NCI-H1105 treated with DMSO at 0.1 percent for 48 hours (cell line): ENCODE measurements around the gene EEF2KMT.
"Not testable (repeated sequence)": the region's sequence is repeated elsewhere in the genome, so short reads cannot be mapped to it uniquely, and the experiment has no call there.

Source experiments
- DNase-seq: peaks from one replicate; lab custom pipeline; 2025; lab: John Stamatoyannopoulos, UW

Gene EEF2KMT

DNA sequence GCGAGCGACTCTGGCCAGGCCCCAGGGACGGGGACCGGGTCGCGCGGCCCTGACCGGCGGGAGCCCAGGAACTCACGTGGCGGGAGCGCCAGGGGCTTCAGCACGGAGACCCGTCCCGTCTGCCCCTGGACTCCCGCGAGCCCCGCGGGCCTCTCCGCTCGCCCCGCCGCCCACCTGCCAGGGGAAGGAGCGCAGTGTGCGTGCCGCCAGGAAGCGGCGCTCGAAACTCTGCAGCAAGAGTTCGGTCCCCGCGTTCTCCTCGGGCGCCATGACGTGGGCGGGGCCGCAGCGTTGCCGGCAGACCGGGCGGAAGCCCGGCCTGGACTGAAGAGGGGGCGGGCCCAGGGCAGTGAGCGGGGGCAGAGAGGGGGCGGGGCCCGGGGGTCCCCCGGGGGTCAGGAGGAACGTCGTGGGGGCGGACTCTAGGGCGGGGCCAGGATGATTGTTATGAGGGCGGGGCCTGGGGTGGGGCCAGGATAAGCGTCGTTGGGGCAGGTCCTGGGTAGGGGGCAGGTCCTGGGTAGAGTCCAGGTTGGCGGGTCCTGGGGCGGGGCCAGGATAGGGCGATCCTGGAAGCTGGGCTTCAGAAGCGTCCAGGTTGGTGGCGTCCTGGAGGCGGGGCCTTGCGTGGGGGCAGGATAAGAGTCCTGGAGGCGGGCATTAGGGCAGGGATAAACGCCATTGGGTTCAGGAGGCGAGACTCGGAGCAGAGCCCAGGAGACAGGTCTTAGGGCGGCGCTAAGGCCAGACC, at the start of gene EEF2KMT:
TSS of gene EEF2KMT (minus strand) at position 326 of the 751 bp plus-strand sequence. CDS start at position 270, 56 bp downstream.
- peak; percentile 94 for DNase-seq

DNA sequence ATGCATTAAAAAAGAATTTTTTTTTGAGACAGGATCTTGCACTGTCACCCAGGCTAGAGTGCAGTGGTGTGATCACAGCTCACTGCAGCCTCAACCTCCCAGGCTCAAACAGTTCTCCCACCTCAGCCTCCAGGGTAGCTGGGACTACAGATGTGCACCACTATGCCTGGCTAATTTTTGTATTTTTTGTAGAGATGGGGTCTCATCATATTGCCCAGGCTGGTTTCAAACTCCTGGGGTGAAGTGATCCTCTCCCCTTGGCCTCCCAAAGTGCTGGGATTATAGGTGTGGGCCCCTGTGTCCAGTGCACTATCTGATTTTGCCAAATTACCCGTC, 47.0 kb upstream of the EEF2KMT start:
- not testable (repeated sequence) for DNase-seq

GRCh38 chr16:5143761-5144620, 46.4 kb upstream of the EEF2KMT start:
- no peak for DNase-seq

- not testable (repeated sequence) for DNase-seq
Measured at GRCh38 chr16:5140151-5140550, 42.6 kb upstream of the EEF2KMT start.

DNA sequence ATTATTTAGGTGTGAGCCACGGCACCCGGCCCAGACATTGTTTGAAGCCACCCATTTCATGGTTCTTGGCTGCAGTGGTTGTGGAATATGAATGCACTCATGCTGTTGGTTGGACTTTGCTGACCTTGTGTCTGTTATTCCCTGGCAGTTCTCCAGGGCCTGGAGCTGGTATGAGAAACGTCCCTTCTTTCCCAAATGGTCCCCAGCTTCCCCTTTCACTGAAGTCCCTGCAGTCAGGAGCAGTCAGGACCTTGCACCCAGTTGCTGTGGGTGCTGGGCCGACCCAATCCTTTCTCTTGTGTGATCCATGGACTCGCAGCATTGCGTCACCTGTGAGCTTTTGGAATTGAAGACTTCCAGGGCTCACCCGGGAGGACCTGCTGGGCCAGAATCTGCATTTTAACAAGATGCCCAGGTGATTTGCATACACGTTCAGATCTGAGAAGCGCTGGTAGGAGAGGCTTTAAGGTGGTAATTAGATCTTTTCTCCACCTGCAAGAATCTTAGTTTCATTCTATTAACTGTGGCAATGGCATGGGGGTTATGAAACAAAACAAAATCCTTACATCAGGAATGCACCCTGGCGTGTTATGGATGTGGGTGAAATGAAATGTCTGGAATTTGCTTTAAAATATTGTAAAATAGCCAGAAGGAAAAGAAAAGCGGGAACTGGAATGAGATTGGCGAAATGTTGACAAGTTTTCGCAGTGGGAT, 37.3 kb upstream of the EEF2KMT start:
- DNase-seq, result not testable (repeated sequence)

DNA sequence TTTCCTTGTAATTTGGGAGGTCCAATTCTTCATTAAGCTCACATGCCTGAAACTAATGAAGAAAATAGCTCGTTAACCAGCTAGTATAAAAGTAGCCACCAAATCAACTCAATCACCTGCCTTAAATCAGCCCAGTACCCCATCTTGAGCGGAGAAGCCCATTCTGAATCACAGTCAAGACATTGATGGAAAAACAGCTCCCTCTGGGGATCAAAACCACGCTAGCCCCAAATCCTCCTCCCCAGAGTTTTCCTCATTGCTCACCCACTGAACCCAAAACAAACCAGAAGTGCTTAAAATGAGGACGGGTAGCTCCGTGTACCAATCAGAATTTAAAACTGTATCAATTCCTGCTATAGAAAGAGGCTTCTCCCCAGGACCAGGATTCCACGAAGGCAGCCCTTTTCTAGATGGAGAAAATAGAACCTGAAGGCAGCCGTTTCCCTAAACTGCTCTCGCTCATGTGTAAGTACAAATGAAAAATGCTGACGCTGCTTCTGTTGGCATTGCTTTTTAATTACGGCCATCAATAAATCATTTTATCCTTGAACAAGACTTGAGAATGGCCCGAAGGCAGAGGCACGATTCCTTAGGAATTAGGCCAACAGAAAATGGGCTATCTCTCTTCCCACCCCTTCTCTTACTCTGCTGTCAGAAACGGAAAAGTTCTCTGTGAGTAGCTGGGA, 35.5 kb upstream of the EEF2KMT start:
- not testable (repeated sequence) for DNase-seq

GRCh38 chr16:5131467-5132004, 33.9 kb upstream of the EEF2KMT start:
- not testable (repeated sequence) for DNase-seq

DNA sequence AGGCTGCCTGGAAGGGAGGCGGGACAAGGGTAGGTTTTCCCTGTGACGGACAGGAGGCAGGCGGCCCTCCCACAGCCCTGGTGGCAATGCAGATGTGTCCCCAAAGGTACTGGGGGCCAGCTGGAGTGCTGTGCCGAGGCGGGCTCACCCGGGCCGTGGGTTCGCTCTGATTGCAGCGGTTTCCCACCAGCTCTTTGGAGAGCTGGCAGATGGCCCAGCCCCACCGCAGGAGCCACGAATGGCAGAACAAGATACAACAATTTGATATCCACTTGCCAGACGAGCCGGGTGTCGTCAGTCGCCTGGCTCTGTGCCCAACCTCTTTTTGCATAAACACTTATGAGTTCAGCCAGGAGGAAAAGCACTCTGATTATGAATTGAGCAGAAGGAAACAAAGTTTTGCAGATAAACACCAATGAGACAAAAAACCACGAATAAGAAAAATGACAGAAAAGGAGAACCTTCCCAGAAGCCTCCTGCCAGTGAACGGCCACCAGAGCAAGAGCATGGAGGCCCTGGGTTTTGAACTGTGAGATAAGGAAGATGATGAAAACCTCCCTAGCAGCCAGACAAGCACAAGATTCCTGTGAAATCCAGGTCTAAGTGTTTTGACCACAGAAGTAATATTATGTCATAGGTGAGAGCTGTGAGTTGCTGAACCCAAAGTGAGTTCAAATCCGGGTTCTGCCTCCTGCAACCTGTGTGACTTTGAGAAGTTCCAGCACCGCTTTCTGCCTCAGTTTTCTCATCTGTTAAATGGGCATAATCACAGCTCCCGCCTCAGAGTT, 19.9 kb upstream of the EEF2KMT start:
- DNase-seq, result peak; percentile 77

DNA sequence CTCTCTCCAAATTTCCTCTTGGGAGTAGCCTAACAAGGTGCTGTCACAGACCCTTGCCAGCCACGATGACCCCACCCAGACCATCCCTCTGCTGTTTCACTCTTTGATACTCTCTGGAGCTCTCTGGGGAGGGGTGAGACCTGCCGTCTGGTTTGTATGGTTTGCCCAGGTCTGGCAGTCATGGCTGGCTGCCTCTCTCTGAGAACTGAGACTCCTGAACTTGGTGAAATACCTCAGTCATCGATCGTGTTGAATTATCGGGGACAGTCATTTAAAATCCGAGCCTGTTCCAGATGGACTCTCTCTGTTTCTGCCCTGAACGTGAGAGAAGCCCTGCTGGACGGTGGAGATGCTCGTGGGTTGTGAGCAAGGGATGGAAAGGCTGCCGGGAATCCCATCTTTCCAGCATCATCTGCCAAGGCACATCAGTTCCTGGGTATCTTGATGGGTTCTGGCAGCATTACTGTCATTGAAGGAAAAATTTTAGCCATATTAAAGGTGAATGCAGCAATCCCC, 19.2 kb upstream of the EEF2KMT start:
- DNase-seq, result not testable (repeated sequence)

GRCh38 chr16:5110933-5111332, 13.3 kb upstream of the EEF2KMT start:
- not testable (repeated sequence) for DNase-seq

DNA sequence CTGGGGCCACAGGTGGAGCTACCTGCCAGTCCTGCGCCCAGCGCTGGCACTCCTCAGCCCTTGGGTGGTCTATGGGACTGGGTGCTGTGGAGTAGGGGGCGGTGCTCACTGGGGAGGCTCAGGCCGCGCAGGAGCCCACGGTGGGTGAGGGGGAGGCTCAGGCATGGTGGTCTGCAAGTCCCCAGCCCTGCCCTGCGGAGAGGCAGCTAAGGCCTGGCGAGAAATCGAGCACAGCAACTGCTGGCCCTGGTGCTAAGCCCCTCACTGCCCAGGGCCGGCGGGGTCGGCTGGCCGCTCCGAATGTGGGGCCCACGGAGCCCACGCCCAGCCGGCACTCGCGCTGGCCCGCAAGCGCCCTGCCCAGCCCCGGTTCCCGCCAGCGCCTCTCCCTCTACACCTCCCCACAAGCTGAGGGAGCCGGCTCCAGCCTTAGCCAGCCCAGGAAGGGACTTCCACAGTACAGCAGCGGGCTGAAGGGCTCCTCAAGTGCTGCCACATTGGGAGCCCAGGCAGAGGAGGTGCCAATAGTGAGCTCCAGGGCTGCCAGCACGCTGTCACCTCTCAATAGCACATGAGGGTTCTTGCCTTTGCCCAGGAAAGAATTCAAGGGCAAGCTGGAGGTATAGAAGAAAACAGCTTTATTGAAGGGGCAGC, 11.0 kb upstream of the EEF2KMT start:
- no peak for DNase-seq

GRCh38 chr16:5105039-5105438, 7.4 kb upstream of the EEF2KMT start:
- DNase-seq, result not testable (repeated sequence)

- not testable (repeated sequence) for DNase-seq
Measured at GRCh38 chr16:5103296-5104032, 5.9 kb upstream of the EEF2KMT start.

GRCh38 chr16:5099174-5099573, 1.6 kb upstream of the EEF2KMT start:
- not testable (repeated sequence) for DNase-seq

DNA sequence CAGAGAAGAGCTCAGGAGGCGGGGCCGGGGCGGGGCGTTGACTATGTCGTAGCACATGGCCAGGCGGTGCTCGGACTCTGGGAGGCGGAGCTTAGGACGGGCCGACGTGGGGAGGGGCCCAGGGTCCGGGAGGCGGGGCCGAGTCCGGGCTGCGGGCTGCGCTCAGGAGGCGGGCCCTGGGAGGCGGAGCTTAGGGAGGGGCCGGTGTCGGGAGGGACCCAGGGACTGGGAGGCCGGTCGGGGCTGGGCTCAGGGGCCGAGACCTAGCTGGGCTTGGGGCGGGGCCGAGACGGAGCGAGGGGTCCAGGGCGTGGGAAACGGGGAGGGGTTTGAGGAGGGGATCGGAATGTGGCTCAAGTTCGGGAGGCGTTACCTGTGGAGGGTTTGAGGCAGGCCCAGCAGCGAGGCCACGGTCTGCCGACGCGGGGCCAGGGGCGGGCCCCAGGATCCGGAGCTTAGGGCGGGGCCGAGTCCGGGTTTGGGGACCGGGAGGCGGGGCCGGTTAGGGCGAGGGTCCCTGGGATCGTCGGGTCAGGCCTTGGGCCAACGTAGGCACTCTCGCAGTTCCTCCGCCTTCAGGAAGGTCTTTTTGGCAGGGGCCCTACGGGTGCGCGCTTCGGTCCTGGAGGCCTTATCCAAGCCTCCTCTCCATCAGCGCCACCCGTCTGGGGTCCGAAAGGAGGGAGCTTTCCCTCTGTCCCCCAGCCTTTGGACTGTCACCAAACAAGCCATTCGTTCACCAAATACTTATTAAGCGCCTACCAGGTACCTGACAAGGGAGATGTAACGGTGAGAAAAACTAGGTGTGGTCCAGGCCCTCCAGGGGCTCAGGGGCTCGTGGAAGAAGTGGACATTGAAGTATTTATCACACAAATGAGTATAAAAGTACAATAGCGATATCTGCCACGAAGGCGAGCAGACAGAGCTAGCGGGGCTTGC, 895 bp upstream of the EEF2KMT start:
- peak; percentile 9 for DNase-seq

- not testable (repeated sequence) for DNase-seq
Measured at GRCh38 chr16:5097061-5097469, 530 bp downstream of the EEF2KMT start.

- DNase-seq, result not testable (repeated sequence)
Measured at GRCh38 chr16:5096437-5097060, 1.0 kb downstream of the EEF2KMT start.
